GM12865 (cell line): ENCODE results near the gene HDAC10.

Experiments
- DNase-seq: peaks from one replicate; pipeline ENCODE4 v3.0.0; 2010; ENCODE audit warnings: low read depth
- H3K4me3 ChIP-seq: 2 replicates; pipeline ENCODE4 v1.5.1; 2011; ENCODE audit warnings: mild to moderate bottlenecking, low read depth, low read length, control low read depth
- CTCF ChIP-seq: IDR thresholded peaks from 2 replicates; pipeline ENCODE4 v1.5.1; 2011; ENCODE audit warnings: low read length, control low read depth, low read depth, inconsistent platforms; ENCODE audit not compliant: insufficient read depth; ENCODE audit errors: missing control alignments

The HDAC10 gene

GRCh38 chr22:50244420-50245213 is 6.4 kb downstream of the HDAC10 start, which contains the start of gene TUBGCP6:
Gene TUBGCP6, minus strand, starts transcription at chr22:50245023. Its CDS starts 564 bp downstream, at chr22:50244459.
- peak within 1 kb of the TSS; percentile 65 for H3K4me3 ChIP-seq
- peak; percentile 20 for TF ChIP-seq CTCF
- peak; percentile 94 for DNase-seq

- TF ChIP-seq CTCF, result no peak
- DNase-seq, result no peak
- peak overlapping the region; percentile 65 for H3K4me3 ChIP-seq
Measured at GRCh38 chr22:50243685-50244419, 7.2 kb downstream of the HDAC10 start.

- no peak for DNase-seq
- H3K4me3 ChIP-seq, result peak overlapping the region; percentile 53
- TF ChIP-seq CTCF, result no peak
Measured at GRCh38 chr22:50242406-50242949, 8.6 kb downstream of the HDAC10 start.

- H3K4me3 ChIP-seq, result no peak overlapping the region
- DNase-seq, result no peak
- TF ChIP-seq CTCF, result no peak
Measured at GRCh38 chr22:50238755-50239154, 12.3 kb downstream of the HDAC10 start.

GRCh38 chr22:50236731-50237409 is 14.2 kb downstream of the HDAC10 start:
- H3K4me3 ChIP-seq, result no peak overlapping the region
- DNase-seq, result peak; percentile 58
- TF ChIP-seq CTCF, result peak; percentile 48

- no peak for TF ChIP-seq CTCF
- DNase-seq, result no peak
- H3K4me3 ChIP-seq, result no peak overlapping the region
Measured at GRCh38 chr22:50233223-50233622, 17.8 kb downstream of the HDAC10 start.
